WTC11 (cell line): ENCODE measurements around the gene SRCIN1. TPM values are rescaled to one million over a fixed set of nuclear protein-coding genes. Genes with fewer than 3 reads are reported as not detected.

ENCODE experiments used
- ATAC-seq: fragments of 200-7000 bp; cut with Tn5 transposase; 2 replicates; pipeline ENCODE4 v1.10.0; 2021; ENCODE audit warnings: mild to moderate bottlenecking, moderate library complexity
- CTCF ChIA-PET: fragments of 300-600 bp; sonication (Branson Sonifier 250); formaldehyde crosslinking; loops from one replicate; lab custom pipeline; 2021; ENCODE audit warnings: antibody characterized with exemption; lab: Charles Lee
- POLR2A ChIA-PET: fragments of 350-600 bp; sonication (Branson Sonifier 250); formaldehyde crosslinking; loops from one replicate; lab custom pipeline; 2021; ENCODE audit warnings: antibody characterized with exemption; lab: Charles Lee
- DNase-seq: peaks from one replicate; pipeline ENCODE4 v3.0.0; 2021; ENCODE audit warnings: low spot score
- H3K27ac Mint-ChIP-seq: 2 replicates; pipeline ENCODE4 v1.8.0; 2021; ENCODE audit warnings: mixed read lengths
- H3K27me3 Mint-ChIP-seq: 2 replicates; pipeline ENCODE4 v1.8.0; 2021; ENCODE audit warnings: low read depth, mild to moderate bottlenecking, moderate library complexity, mixed read lengths
- H3K36me3 Mint-ChIP-seq: 2 replicates; pipeline ENCODE4 v1.8.0; 2021; ENCODE audit warnings: mixed read lengths
- H3K4me1 Mint-ChIP-seq: 2 replicates; pipeline ENCODE4 v1.8.0; 2022; ENCODE audit warnings: mixed read lengths
- H3K4me3 Mint-ChIP-seq: 2 replicates; pipeline ENCODE4 v1.8.0; 2021; ENCODE audit warnings: mild to moderate bottlenecking, moderate library complexity, mixed read lengths
- H3K9me3 Mint-ChIP-seq: 2 replicates; pipeline ENCODE4 v1.8.0; 2021; ENCODE audit warnings: mixed read lengths
- ATF1 ChIP-seq: sonication (generic); formaldehyde crosslinking; IDR thresholded peaks from 2 replicates; pipeline ENCODE4 v1.8.1; 2023; ENCODE audit warnings: mild to moderate bottlenecking, moderate library complexity, missing genetic modification reagents
- CBFB ChIP-seq: sonication (generic); formaldehyde crosslinking; IDR thresholded peaks from 2 replicates; pipeline ENCODE4 v1.8.1; 2022; ENCODE audit warnings: mild to moderate bottlenecking, low read depth, missing genetic modification reagents
- ESRRA ChIP-seq: sonication (generic); formaldehyde crosslinking; IDR thresholded peaks from 2 replicates; pipeline ENCODE4 v1.8.1; 2022; ENCODE audit warnings: mild to moderate bottlenecking, missing genetic modification reagents, borderline replicate concordance
- ETV6 ChIP-seq: sonication (generic); formaldehyde crosslinking; IDR thresholded peaks from 2 replicates; pipeline ENCODE4 v1.8.1; 2022; ENCODE audit warnings: mild to moderate bottlenecking, missing genetic modification reagents
- FOXJ3 ChIP-seq: sonication (generic); formaldehyde crosslinking; IDR thresholded peaks from 2 replicates; pipeline ENCODE4 v1.9.0; 2021; ENCODE audit warnings: missing genetic modification reagents, mild to moderate bottlenecking, borderline replicate concordance
- FOXP1 ChIP-seq: sonication (generic); formaldehyde crosslinking; IDR thresholded peaks from 2 replicates; pipeline ENCODE4 v1.8.0; 2022; ENCODE audit warnings: missing genetic modification reagents, mild to moderate bottlenecking, moderate library complexity, borderline replicate concordance
- FOXP4 ChIP-seq: sonication (generic); formaldehyde crosslinking; IDR thresholded peaks from 2 replicates; pipeline ENCODE4 v1.8.0; 2022; ENCODE audit warnings: mild to moderate bottlenecking, missing genetic modification reagents
- GRHL2 ChIP-seq: fragments of 250-450 bp; sonication (Bioruptor Pico); IDR thresholded peaks from 2 replicates; pipeline ENCODE4 v1.8.0; 2022; ENCODE audit warnings: mild to moderate bottlenecking, moderate library complexity; ENCODE audit not compliant: insufficient replicate concordance, severe bottlenecking
- IRF2 ChIP-seq: sonication (generic); formaldehyde crosslinking; IDR thresholded peaks from 2 replicates; pipeline ENCODE4 v1.8.0; 2022; ENCODE audit warnings: low read depth, missing genetic modification reagents, borderline replicate concordance
- KAT7 ChIP-seq: sonication (generic); formaldehyde crosslinking; IDR thresholded peaks from 2 replicates; pipeline ENCODE4 v1.8.1; 2023; ENCODE audit warnings: missing genetic modification reagents, mild to moderate bottlenecking, borderline replicate concordance
- MAX ChIP-seq: sonication (generic); formaldehyde crosslinking; IDR thresholded peaks from 2 replicates; pipeline ENCODE4 v1.8.0; 2022; ENCODE audit warnings: mild to moderate bottlenecking, missing genetic modification reagents
- PRRX2 ChIP-seq: fragments of 250-450 bp; sonication (Bioruptor Pico); IDR thresholded peaks from 2 replicates; pipeline ENCODE4 v1.8.0; 2021; ENCODE audit warnings: mild to moderate bottlenecking
- RELA ChIP-seq: sonication (generic); formaldehyde crosslinking; IDR thresholded peaks from 2 replicates; pipeline ENCODE4 v1.8.1; 2022; ENCODE audit warnings: missing genetic modification reagents, mild to moderate bottlenecking, borderline replicate concordance
- SOX15 ChIP-seq: fragments of 250-450 bp; sonication (Bioruptor Pico); IDR thresholded peaks from 2 replicates; pipeline ENCODE4 v1.9.0; 2021; ENCODE audit warnings: mild to moderate bottlenecking
- TP53 ChIP-seq: sonication (generic); formaldehyde crosslinking; IDR thresholded peaks from 2 replicates; pipeline ENCODE4 v1.8.1; 2023; ENCODE audit warnings: mild to moderate bottlenecking, missing genetic modification reagents
- ZNF263 ChIP-seq: sonication (generic); formaldehyde crosslinking; IDR thresholded peaks from 2 replicates; pipeline ENCODE4 v1.8.1; 2022; ENCODE audit warnings: low read depth, mild to moderate bottlenecking, moderate library complexity, missing genetic modification reagents
- total RNA-seq: library from RNA; stranded (reverse); gene quantifications from 3 replicates; pipeline ENCODE4 v1.2.3, GENCODE V29; 2021
- TF ChIP-seq, protein P1 (sequence below): fragments of 250-450 bp; sonication (Bioruptor Pico); IDR thresholded peaks from 2 replicates; pipeline ENCODE4 v1.9.0; 2021; ENCODE audit warnings: mild to moderate bottlenecking
- TF ChIP-seq, protein P2 (sequence below): sonication (generic); formaldehyde crosslinking; IDR thresholded peaks from 2 replicates; pipeline ENCODE4 v1.8.0; 2022; ENCODE audit warnings: mild to moderate bottlenecking, missing genetic modification reagents
- TF ChIP-seq, protein P3 (sequence below): sonication (generic); formaldehyde crosslinking; IDR thresholded peaks from 2 replicates; pipeline ENCODE4 v1.8.1; 2022; ENCODE audit warnings: missing genetic modification reagents, borderline replicate concordance
- TF ChIP-seq, protein P4 (sequence below): fragments of 250-450 bp; sonication (Bioruptor Pico); IDR thresholded peaks from 2 replicates; pipeline ENCODE4 v1.9.0; 2021; ENCODE audit warnings: mild to moderate bottlenecking

The SRCIN1 gene
- total RNA-seq, 1 experiment from 2014 or later = 17.3 TPM

GRCh38 chr17:38603786-38604478 lies 1.8 kb downstream of the SRCIN1 start:
- Mint-ChIP-seq H3K27ac (no peak overlapping the region), H3K4me3 (peak overlapping the region; percentile 32), H3K4me1 (peaks cover 77% of the 10 kb centered on the region), H3K9me3 (no peaks in the 10 kb centered on the region), H3K36me3 (no peaks in the 10 kb centered on the region), H3K27me3 (peaks cover 57% of the 10 kb centered on the region)
- POLR2A ChIA-PET = interaction anchor here (0.6 to 1.4 kb wide), 5 partner anchors 16 to 81 kb away, joined by 3 to 5 read pairs (median 4); no protein-coding TSS in a partner anchor
- DNase-seq (no peak), ATAC-seq (no peak)
- TF ChIP-seq FOXP1 (CRISPR knock-in tag) (no peak), FOXJ3 (CRISPR knock-in tag) (no peak)
- TF ChIP-seq, protein P1, sequence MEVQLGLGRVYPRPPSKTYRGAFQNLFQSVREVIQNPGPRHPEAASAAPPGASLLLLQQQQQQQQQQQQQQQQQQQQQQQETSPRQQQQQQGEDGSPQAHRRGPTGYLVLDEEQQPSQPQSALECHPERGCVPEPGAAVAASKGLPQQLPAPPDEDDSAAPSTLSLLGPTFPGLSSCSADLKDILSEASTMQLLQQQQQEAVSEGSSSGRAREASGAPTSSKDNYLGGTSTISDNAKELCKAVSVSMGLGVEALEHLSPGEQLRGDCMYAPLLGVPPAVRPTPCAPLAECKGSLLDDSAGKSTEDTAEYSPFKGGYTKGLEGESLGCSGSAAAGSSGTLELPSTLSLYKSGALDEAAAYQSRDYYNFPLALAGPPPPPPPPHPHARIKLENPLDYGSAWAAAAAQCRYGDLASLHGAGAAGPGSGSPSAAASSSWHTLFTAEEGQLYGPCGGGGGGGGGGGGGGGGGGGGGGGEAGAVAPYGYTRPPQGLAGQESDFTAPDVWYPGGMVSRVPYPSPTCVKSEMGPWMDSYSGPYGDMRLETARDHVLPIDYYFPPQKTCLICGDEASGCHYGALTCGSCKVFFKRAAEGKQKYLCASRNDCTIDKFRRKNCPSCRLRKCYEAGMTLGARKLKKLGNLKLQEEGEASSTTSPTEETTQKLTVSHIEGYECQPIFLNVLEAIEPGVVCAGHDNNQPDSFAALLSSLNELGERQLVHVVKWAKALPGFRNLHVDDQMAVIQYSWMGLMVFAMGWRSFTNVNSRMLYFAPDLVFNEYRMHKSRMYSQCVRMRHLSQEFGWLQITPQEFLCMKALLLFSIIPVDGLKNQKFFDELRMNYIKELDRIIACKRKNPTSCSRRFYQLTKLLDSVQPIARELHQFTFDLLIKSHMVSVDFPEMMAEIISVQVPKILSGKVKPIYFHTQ (CRISPR knock-in tag) = no peak
- CTCF ChIA-PET = interaction anchor here (0.6 to 27.2 kb wide), 14 partner anchors 13 to 1119 kb away, joined by 3 to 727 read pairs (median 5); partner anchors contain the start of gene EPOP

DNA sequence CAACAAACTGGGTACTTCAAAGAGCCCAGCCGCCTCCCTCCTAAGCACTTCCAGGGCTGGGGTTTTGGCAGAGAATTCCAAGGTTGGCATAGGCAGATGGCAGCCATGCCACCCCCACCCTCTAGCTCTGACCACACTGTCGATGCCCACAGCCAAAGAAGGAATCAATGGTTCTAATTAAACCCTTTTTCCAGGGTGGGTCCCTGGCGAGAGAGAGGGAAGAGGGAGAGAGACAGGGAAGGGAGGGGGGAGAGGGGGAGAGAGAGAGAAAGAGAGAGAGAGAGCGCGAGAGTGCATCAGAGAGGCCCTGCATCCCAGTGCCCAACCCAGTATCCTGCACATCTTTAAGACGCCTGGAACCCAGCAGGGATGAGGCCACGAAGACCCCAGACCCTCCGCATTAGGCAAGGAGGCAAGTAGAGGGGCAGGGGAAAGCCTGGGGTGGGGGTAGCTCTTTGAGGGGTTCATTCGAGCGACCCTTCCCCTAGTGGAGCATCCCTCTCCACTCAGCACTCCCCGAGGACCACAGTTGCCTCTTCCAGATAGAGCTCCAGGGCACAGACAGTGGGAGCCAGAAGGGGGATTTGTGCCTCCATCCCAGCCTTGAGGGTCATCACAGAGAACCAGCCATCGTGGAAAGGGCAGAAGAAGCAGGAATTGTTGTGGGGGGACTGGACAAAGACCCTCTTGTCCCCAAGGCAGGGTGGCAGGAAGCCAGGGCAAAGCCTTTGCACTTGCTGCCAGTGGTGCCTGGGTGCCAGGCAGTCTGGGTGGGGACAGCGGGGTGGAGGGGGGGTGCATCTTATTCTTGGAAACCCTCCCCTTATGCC lies 2.6 kb downstream of the SRCIN1 start:
- H3K4me3 Mint-ChIP-seq = peak overlapping the region; percentile 64
- no peak for TF ChIP-seq TP53 (CRISPR knock-in tag)
- TF ChIP-seq ATF1 (CRISPR knock-in tag) = no peak
- no peak for TF ChIP-seq ZNF263 (CRISPR knock-in tag)
- no peak for TF ChIP-seq CBFB (CRISPR knock-in tag)
- TF ChIP-seq FOXP1 (CRISPR knock-in tag) = no peak
- no peak for TF ChIP-seq MAX
- TF ChIP-seq, protein P2, sequence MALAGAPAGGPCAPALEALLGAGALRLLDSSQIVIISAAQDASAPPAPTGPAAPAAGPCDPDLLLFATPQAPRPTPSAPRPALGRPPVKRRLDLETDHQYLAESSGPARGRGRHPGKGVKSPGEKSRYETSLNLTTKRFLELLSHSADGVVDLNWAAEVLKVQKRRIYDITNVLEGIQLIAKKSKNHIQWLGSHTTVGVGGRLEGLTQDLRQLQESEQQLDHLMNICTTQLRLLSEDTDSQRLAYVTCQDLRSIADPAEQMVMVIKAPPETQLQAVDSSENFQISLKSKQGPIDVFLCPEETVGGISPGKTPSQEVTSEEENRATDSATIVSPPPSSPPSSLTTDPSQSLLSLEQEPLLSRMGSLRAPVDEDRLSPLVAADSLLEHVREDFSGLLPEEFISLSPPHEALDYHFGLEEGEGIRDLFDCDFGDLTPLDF (CRISPR knock-in tag) = no peak
- no peak for TF ChIP-seq IRF2
- peaks cover 77% of the 10 kb centered on the region for H3K4me1 Mint-ChIP-seq
- H3K27ac Mint-ChIP-seq = no peak overlapping the region
- H3K9me3 Mint-ChIP-seq = no peaks in the 10 kb centered on the region
- H3K27me3 Mint-ChIP-seq = peaks cover 54% of the 10 kb centered on the region
- ATAC-seq (no peak), DNase-seq (no peak)
- ChIA-PET POLR2A (interaction anchor here (0.6 to 0.7 kb wide), 2 partner anchors 60 to 149 kb away, joined by 3 to 4 read pairs; partner anchors contain the start of gene PSMB3), CTCF (interaction anchor here (0.6 to 27.2 kb wide), 11 partner anchors 11 to 132 kb away, joined by 3 to 727 read pairs (median 5); partner anchors contain the start of gene EPOP)
- no peaks in the 10 kb centered on the region for H3K36me3 Mint-ChIP-seq

DNA sequence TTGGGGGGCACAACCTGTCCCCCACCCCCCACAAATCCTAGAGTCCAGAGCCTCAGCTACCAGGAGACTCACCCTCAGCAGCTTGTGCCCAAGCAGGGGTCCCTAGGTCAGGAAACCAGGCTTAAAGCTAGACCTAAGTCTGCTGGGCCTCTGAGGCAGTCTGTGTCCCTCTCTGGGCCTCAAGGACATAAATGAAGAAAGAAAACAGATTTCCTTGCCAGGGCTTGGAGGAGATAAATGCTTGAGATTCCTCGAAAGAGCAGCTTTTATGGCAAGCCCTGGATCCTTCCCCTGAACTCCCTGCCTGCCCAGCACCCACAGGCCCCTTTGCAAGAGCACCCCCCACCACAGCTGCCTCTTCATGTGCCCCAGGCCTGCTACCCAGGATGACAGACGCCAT lies 3.3 kb downstream of the SRCIN1 start:
- peak overlapping the region; percentile 64 for H3K4me3 Mint-ChIP-seq
- ChIA-PET POLR2A (interaction anchor here (0.6 to 0.7 kb wide), 4 partner anchors 38 to 150 kb away, joined by 3 to 5 read pairs (median 4); partner anchors contain the start of gene PSMB3), CTCF (interaction anchor here (0.9 to 27.2 kb wide), 7 partner anchors 12 to 60 kb away, joined by 3 to 727 read pairs (median 13); partner anchors contain the start of gene EPOP)
- ATAC-seq = no peak
- no peaks in the 10 kb centered on the region for H3K9me3 Mint-ChIP-seq
- H3K27me3 Mint-ChIP-seq = peaks cover 52% of the 10 kb centered on the region
- no peaks in the 10 kb centered on the region for H3K36me3 Mint-ChIP-seq
- no peak for DNase-seq
- peak overlapping the region; percentile 60; the same call in 1 of the 2 replicates for H3K27ac Mint-ChIP-seq
- peaks cover 77% of the 10 kb centered on the region for H3K4me1 Mint-ChIP-seq
- no peak for TF ChIP-seq SOX15
- no peak for TF ChIP-seq PRRX2
- TF ChIP-seq, protein P3, sequence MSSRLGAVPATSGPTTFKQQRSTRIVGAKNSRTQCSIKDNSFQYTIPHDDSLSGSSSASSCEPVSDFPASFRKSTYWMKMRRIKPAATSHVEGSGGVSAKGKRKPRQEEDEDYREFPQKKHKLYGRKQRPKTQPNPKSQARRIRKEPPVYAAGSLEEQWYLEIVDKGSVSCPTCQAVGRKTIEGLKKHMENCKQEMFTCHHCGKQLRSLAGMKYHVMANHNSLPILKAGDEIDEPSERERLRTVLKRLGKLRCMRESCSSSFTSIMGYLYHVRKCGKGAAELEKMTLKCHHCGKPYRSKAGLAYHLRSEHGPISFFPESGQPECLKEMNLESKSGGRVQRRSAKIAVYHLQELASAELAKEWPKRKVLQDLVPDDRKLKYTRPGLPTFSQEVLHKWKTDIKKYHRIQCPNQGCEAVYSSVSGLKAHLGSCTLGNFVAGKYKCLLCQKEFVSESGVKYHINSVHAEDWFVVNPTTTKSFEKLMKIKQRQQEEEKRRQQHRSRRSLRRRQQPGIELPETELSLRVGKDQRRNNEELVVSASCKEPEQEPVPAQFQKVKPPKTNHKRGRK = no peak
- no peak for TF ChIP-seq FOXP1 (CRISPR knock-in tag)
- no peak for TF ChIP-seq RELA
- no peak for TF ChIP-seq FOXP4 (CRISPR knock-in tag)
- TF ChIP-seq GRHL2 (CRISPR knock-in tag) = no peak
- TF ChIP-seq KAT7 = no peak
- TF ChIP-seq ESRRA = no peak
- TF ChIP-seq CBFB (CRISPR knock-in tag) = no peak
- no peak for TF ChIP-seq ETV6 (CRISPR knock-in tag)
- TF ChIP-seq, protein P4, sequence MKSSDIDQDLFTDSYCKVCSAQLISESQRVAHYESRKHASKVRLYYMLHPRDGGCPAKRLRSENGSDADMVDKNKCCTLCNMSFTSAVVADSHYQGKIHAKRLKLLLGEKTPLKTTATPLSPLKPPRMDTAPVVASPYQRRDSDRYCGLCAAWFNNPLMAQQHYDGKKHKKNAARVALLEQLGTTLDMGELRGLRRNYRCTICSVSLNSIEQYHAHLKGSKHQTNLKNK (CRISPR knock-in tag) = no peak
